Pons (tissue), 1 donor: ENCODE measurements around the gene TREML1.
"Not testable (repeated sequence)": the region's sequence is repeated elsewhere in the genome, so short reads cannot be mapped to it uniquely, and the experiment has no call there.

Experiments used
- DNase-seq: peaks from one replicate; pipeline ENCODE4 v3.0.0-alpha.2; 2016; ENCODE audit warnings: low spot score

The TREML1 gene, protein sequence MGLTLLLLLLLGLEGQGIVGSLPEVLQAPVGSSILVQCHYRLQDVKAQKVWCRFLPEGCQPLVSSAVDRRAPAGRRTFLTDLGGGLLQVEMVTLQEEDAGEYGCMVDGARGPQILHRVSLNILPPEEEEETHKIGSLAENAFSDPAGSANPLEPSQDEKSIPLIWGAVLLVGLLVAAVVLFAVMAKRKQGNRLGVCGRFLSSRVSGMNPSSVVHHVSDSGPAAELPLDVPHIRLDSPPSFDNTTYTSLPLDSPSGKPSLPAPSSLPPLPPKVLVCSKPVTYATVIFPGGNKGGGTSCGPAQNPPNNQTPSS

GRCh38 chr6:41153992-41154625 is at the start of gene TREML1:
TREML1 (minus strand) TSS chr6:41154347; CDS start chr6:41154288, 59 bp downstream.
- no peak for DNase-seq

GRCh38 chr6:41201764-41202173 is 47.6 kb upstream of the TREML1 start:
- DNase-seq = no peak

DNA sequence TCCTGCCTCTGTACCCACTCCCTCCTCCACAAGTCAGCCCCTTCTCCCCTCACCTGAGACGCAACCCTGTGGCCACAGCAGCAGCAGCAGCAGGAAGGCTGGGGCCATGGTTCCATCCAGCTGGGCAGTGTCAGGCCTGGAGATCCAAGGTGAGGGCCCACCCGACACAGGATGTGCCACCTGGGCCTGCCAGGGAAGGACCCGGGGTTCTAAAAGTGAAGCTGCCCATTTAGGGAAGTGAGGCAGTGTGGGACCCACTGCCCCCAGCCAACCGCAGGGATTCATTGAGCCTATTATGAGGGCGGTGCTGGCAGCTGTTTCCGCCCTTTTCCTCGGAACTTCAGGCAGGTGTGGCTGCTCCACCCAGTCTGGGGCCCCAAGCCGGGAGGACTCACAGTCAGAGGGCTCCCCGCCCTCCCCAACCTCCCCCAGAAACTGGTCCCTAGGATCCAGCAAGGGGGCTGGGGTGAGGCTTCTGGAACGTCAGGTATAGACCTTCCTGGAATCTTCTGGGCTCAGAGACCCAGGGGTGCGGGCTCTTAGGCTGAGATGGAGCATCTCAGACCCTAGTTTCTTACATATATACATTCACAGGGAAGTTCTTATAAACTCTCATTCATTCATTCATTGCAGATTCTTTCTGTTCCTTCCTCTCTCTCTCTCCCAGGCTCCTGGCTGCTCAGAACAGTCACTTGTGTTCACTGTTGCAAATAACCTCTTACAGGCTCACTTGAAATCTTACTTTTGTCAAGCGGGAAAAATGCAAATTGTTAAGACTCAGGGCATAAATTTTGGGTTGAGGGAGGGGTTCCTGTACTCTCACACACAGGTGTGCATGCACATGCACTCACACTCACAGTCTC is 47.0 kb upstream of the TREML1 start, which contains the start of gene TREML2:
TSS of gene TREML2 (minus strand) at position 249 of the 863 bp plus-strand sequence. CDS start at position 108, 141 bp downstream.
- DNase-seq = no peak

DNA sequence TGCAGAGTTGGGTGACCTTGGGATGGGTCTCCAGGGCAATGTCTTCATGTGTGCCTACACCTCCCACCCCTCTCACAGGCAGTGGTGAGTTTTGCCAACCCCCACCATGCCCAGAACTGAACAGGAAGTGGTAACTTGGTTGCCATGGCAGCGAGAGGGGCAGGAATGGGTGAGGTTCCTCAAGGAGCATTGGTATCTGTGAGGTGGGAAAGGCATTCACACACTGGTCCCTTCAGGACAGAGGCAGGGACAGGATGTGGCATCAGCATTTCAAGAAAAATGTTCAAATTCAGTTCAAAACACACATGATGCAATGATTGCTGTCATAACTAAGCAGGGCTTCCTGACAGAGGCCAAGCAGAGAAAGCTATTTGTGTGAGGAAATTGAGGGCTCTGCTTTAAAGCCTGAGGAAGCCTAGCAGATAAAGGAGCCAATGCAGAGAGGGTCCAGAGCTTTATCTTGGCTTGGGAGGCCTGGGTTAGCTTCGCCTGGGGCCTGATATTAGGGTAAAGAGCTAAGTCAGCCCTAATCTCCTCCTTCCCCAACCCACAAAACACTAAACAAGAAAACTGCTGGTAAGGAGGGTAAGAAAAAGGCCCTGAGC is 46.3 kb upstream of the TREML1 start:
- peak; percentile 8 for DNase-seq

- no peak for DNase-seq
These were observed 45.6 kb upstream of the TREML1 start for GRCh38 chr6:41199552-41200246.

- DNase-seq = no peak
These were observed 43.1 kb upstream of the TREML1 start for GRCh38 chr6:41197234-41197633.

DNA sequence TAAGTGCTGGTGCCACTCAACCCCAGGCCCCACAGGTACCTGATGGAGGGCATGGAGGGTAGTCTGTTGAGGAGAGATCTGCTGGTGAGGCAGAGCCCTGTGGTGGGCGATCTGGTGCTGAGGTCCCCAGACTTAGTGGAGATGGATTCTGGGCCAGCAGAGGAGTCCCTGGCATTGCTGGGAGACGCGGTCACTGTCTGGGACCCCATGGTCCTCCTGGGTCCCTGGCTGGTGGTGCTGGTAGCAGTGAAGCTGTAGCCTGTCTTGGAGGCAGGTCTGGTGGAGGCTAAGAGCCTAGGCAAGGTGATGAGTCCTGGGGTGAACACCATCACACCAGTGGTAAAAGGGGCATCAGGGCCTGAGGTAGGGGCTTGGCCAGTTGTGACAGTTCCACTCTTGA is 40.2 kb upstream of the TREML1 start:
- DNase-seq = no peak

DNA sequence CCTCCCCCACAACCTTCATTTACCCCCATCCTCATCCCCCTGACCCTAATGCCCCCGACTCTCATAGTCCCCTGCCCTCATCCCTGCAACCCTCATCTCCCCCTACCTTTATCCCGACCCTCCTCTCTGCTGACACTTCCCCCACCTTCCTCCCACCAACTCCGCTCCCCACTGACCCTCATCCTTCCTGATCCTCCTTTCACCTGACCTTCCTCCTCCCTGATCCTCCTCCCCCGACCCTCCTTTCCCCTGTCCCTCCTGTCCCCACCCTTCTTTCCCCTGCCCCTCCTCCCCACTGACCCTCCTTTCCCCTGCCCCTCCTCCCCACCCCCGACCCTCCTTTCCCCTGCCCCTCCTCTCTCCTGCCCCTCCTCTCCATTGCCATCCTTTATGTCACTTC is 39.7 kb upstream of the TREML1 start:
- DNase-seq = no peak

- DNase-seq = no peak
These were observed 39.1 kb upstream of the TREML1 start for GRCh38 chr6:41193171-41193734.

- no peak for DNase-seq
These were observed 37.4 kb upstream of the TREML1 start for GRCh38 chr6:41191569-41191968.

GRCh38 chr6:41190791-41191190 is 36.6 kb upstream of the TREML1 start:
- DNase-seq = no peak

DNA sequence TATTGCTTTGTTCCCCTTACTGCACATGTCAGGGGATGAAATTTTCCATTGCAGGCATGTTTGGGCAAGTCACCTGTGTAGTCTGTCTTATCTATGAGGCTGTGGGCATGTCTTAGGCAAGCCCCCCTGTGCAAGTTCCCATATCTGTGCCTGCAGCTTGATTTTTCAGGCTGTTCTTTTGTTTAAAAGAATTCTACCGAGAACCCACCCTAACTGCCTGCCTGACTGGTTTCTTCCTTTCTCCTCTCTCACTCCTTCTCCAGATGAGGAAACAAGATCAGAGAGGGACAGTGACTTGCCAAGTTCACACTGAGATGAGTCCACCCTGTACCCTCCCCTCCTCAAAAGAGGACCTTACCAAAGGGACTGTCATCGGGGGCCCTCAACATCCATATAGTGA is 35.8 kb upstream of the TREML1 start:
- DNase-seq = no peak

GRCh38 chr6:41189046-41189445 is 34.9 kb upstream of the TREML1 start:
- DNase-seq = not testable (repeated sequence)

GRCh38 chr6:41187924-41188886 is 34.1 kb upstream of the TREML1 start:
- DNase-seq = no peak

- peak; percentile 5 for DNase-seq
These were observed 31.9 kb upstream of the TREML1 start for GRCh38 chr6:41186031-41186562.

DNA sequence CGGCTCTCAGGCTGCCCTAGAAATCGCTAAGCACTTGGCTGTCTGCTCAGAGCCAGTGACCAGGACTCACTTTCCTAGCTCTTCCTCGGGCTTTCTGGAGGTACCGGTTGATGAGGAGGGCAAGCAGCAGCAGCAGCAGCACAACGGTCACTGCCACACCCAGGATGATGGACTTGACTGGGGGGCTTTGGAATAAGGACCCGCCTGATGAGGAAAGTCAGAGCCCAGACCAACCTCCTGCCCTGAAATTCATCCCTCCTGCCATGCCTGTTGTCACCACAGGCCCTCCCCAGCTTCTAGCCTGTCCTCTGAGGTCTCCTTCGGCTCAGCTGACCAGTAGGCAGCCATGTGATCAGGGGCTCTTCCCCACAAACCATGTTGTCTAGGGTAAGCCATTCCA is 30.6 kb upstream of the TREML1 start:
- DNase-seq = no peak

DNA sequence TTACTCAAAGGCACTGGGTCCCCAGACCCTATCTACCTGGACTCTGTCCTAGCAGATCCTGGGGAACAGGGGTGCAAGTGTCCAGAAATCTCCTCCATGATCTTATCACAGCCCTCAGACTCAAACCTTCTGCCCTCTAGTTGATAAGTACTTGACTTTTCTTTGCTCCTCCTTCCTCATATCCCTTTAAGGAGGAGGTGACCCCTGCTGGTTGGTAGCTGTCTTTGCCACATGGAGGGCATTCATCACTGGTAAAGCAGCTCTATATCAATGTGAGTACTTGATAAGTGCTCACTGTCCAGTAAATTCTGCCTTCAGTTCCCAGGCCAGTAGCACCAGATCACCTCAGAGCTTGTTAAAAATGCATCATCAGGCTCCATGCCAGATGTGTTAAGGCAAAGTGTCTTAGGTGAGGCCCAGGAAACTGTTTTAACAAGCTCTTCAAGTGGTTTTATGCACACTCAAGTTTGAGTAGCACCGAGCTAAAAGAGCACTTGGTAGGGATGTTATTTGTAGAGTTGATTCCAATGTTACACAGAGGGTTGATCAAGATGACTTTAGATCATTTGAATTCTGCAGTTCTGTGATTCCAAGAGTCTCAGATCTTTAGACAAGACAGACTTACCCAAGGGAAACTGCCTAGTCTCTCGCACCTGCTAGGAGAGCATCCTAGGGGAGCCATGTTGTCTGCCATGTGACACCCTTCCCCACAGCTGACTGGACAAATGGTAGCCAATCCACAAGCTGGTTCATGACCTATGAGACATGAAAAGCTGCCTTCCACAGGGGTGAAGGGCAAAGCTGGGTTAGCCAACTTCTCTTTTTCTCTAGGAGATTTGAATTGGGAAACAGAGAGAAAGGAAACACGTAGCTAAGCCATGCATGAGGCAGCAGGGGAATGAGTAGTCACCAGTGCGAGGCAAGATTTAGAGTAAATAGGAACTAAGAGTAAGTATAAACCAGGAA is 28.2 kb upstream of the TREML1 start:
- peak; percentile 84 for DNase-seq

DNA sequence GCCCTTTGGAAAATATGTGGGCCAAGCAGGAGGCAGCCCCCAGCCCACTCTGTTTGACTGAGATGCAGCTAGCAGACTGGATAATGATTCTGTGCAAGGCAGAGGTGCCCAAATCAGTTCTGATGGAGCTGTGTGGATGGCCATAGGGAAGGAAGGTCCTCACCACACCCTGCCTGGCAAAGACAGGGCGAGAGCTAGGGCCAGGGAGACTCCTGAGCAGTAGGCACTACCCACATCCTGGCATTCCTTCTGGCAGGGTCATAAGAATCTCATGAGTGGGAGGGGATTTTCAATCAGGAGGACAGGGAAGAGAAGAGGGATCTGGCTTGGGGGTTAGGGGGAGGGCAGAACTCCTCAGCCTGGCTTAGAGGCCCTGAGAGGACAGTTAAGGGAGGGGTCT is 27.4 kb upstream of the TREML1 start:
- DNase-seq = no peak

- no peak for DNase-seq
These were observed 25.0 kb upstream of the TREML1 start for GRCh38 chr6:41179163-41179562.
